GM06990 (cell line): ENCODE results near the gene PYCR2.
A peak's percentile ranks its signal among the peaks of the same experiment; 100 is the strongest.
"Not testable (repeated sequence)": the region's sequence is repeated elsewhere in the genome, so short reads cannot be mapped to it uniquely, and the experiment has no call there.

Source experiments
- DNase-seq: peaks from one replicate; pipeline ENCODE4 v3.0.0-alpha.2; 2011; ENCODE audit not compliant: insufficient read length; ENCODE audit errors: extremely low read depth
- H3K27me3 ChIP-seq: replicated peaks from 2 replicates; pipeline ENCODE4 v1.6.0; 2011; ENCODE audit warnings: low read length; ENCODE audit not compliant: control insufficient read depth, insufficient read depth
- H3K36me3 ChIP-seq: 2 replicates; pipeline ENCODE4 v1.5.1; 2011; ENCODE audit warnings: low read length; ENCODE audit not compliant: control insufficient read depth, insufficient read depth
- H3K4me3 ChIP-seq: replicated peaks from 2 replicates; pipeline ENCODE4 v1.5.1; 2011; ENCODE audit warnings: low read depth, mild to moderate bottlenecking, control low read depth, low read length
- TF ChIP-seq, protein P1 (sequence below): IDR thresholded peaks from 2 replicates; pipeline ENCODE4 v1.5.1; 2011; ENCODE audit warnings: low read length, control low read depth, mild to moderate bottlenecking, inconsistent platforms; ENCODE audit not compliant: insufficient read depth, poor library complexity, severe bottlenecking

PYCR2 gene

DNA sequence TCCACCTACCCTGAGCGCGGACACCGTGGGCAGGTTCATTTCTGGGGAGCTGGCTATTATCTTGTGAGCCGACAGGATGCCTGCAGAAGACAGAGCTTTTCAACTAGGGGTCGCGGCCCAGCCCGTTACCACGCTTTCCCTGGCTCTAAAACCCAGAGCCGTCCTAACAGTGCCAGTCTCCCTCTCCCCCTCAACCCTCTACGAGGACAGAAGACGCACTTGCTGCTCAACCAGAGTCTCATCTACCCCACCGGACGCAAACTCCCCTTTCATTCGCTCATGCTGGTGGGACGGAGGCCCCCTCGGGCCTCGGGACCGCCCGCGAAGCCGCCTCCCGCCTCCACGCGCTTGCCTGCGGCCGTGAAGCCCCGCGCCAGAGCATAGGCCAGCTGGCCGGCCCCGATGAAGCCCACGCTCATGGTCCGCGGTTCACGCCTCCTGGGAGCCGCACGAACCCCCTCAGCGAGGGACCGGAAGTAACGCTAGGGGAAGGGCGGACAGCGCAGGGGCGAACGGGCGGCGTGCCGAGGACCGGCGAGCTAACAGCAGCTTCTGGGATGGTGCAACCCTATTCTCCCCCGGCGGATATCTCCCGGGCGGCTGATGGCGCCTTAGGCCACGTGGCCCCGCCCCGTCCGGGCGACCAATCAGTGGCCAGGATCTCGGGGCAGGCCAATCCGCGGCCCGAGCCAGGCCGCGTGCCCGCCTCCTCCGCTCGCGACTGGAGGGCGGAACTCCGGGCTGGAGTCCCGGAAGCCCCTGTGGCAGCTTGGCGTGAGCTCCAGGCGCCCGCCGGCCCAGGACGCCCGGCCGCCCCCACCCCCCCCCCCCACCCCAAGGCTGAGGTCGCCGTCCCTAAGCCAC is at the start of gene PYCR2:
PYCR2 (minus strand) TSS at position 559 of the 864 bp plus-strand sequence; CDS start at position 419, 140 bp downstream.
- DNase-seq = peak; percentile 99
- TF ChIP-seq, protein P1, sequence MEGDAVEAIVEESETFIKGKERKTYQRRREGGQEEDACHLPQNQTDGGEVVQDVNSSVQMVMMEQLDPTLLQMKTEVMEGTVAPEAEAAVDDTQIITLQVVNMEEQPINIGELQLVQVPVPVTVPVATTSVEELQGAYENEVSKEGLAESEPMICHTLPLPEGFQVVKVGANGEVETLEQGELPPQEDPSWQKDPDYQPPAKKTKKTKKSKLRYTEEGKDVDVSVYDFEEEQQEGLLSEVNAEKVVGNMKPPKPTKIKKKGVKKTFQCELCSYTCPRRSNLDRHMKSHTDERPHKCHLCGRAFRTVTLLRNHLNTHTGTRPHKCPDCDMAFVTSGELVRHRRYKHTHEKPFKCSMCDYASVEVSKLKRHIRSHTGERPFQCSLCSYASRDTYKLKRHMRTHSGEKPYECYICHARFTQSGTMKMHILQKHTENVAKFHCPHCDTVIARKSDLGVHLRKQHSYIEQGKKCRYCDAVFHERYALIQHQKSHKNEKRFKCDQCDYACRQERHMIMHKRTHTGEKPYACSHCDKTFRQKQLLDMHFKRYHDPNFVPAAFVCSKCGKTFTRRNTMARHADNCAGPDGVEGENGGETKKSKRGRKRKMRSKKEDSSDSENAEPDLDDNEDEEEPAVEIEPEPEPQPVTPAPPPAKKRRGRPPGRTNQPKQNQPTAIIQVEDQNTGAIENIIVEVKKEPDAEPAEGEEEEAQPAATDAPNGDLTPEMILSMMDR = no peak
- peak within 1 kb of the TSS; percentile 85 for H3K4me3 ChIP-seq
- peaks cover 15% of the 10 kb centered on the region for H3K36me3 ChIP-seq
- H3K27me3 ChIP-seq = no peaks in the 10 kb centered on the region

DNA sequence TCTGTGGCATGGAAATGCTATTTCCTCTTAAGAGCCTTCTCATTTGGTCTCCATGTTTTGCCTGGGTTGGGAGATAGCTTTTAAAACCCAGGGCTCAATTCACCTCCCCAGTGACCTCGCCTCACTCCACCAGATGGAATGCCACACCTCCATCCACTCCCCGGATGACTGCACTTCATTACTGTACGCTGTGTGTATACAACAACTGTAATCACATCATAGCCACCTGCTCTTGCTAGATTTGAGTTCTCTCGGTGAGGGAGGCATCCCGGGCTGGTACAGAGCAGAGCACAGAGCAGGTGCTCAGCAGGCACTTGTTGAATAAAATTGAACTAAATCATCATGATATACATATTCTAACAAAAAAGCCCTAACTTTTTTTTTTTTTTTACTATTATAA is 49.1 kb upstream of the PYCR2 start:
- TF ChIP-seq, protein P1 = no peak
- no peaks in the 10 kb centered on the region for H3K27me3 ChIP-seq
- H3K4me3 ChIP-seq = no peak overlapping the region
- DNase-seq = no peak
- peaks cover 2% of the 10 kb centered on the region; the same call in 1 of the 2 replicates for H3K36me3 ChIP-seq

DNA sequence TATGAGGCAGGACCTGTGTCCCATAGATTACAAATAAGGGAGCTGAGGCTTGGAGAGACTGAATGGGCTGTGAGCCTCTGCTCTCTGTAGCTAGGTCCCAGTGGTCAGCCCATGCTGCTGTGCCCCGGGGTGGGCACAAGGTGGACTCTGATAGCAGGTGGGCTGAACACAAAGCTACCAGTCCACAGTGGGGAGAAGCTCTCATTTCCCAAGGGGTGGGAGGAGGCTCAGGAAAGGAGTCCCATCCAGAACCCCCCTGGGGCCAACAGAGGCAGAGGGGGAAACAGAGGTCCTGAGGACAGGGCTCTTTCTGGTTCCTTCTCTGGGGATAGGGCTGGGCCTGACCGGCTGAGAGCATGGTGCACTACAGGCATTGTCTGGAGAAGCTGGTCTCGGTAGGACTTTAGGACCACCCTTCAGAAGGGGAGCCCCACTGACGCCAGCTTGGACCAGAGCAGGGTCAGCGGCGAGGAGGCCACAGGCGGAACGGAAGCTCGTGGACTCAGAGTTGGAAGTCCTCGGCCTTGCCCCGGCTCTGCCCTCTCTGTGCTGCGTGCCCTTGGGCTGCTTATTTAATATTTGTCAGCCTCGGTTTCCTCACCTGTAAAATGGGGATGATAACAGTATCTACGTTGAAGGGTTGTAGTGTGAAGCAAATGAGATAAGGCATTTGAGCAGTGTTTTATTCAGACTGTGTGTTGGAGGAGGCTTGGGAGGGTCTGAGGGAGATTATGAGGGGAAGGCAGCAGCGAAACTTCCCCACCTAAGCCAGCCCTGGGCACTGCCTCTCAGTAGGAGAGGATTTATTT is 48.5 kb upstream of the PYCR2 start:
- DNase-seq = no peak

DNA sequence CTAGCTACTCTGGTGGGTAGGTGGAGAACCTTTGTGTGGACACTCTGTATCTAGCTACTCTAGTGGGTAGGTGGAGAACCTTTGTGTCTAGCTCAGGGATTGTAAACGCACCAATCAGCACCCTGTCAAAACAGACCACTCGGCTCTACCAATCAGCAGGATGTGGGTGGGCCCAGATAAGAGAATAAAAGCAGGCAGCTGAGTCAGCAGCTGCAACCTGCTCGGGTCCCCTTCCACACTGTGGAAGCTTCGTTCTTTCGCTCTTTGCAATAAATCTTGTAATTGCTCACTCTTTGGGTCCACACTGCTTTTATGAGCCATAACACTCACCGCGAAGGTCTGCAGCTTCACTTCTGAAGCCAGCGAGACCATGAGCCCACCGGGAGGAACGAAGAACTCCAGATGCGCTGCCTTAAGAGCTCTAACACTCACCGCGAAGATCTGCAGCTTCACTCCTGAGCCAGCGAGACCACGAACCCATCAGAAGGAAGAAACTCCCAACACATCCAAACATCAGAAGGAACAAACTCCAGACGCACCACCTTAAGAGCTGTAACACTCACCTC is 46.6 kb upstream of the PYCR2 start:
- not testable (repeated sequence) for H3K4me3 ChIP-seq, DNase-seq, H3K36me3 ChIP-seq, H3K27me3 ChIP-seq

More for the DNA sequence above, 48.5 kb upstream of the PYCR2 start:
- Histone ChIP-seq H3K27me3 (no peaks in the 10 kb centered on the region), H3K36me3 (peaks cover 1% of the 10 kb centered on the region; the same call in 1 of the 2 replicates), H3K4me3 (no peak overlapping the region)
- TF ChIP-seq, protein P1 = no peak

DNA sequence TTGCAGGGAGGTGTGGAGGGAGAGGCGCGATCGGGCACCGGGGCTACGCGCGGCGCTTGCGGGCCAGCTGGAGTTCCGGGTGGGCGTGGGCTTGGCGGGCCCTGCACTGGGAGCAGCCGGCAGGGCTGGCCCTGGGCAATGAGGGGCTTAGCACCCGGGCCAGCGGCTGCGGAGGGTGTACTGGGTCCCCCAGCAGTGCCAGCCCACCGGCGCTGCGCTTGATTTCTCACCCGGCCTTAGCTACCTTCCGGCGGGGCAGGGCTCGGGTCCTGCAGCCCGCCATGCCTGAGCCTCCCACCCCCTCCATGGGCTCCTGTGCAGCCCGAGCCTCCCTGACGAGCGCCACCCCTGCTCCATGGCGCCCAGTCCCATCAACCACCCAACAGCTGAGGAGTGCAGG is 45.7 kb upstream of the PYCR2 start:
- H3K36me3 ChIP-seq, H3K27me3 ChIP-seq: not testable (repeated sequence)

DNA sequence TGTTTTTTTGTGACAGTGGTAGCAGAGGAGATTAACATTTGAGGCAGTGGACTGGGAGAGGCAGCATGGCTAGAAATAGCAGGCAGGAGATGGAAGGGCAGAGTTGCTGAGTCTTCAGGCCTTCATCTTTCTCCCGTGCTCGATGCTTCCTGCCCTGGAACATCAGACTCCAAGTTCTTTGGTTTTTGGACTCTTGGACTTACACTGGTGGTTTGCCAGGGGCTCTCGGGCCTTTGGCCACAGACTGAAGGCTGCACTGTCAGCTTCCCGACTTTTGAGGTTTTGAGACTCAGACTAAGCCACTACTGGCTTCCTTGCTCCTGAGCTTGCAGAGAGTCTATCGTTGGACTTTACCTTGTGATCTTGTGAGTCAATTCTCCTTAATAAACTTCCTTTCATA is 41.2 kb upstream of the PYCR2 start:
- TF ChIP-seq, protein P1 = no peak
- H3K4me3 ChIP-seq = no peak overlapping the region
- no peaks in the 10 kb centered on the region for H3K36me3 ChIP-seq
- no peak for DNase-seq
- H3K27me3 ChIP-seq = no peaks in the 10 kb centered on the region

More for the DNA sequence above, 45.7 kb upstream of the PYCR2 start:
- not testable (repeated sequence) for DNase-seq, H3K4me3 ChIP-seq
